ENCODE results near the gene LRFN5.

- TF ChIP-seq YY1 (IDR thresholded peaks at IDR 0.05; ENCODE audit: borderline replicate concordance in 1 of 3, control insufficient read depth in 1 of 3, extremely low read depth in 1 of 3, insufficient read depth in 3 of 3, insufficient read length in 1 of 3, insufficient replicate concordance in 2 of 3, low read depth in 1 of 3, low read length in 2 of 3) (no peak), USF1 (CRISPR knock-in tag; IDR thresholded peaks at IDR 0.05) (no peak), BHLHE40 (IDR thresholded peaks at IDR 0.05; ENCODE audit: low read length) (no peak), FOSL1 (tag; conservative IDR thresholded peaks at IDR 0.05) (no peak), GABPA (tag; conservative IDR thresholded peaks at IDR 0.05; ENCODE audit: low read depth) (no peak)
Measured at GRCh38 chr14:41905394-41905964, 298.8 kb downstream of the LRFN5 start.

Measured in K562 (cell line).